T-helper 2 cell treated with Interferon-gamma antibody and Interleukin-4, amounts not matched to agents 5 μg/mL and 100 μg/mL, for 36 hours (primary cell): Measurements from ENCODE around the gene LHX5.

Experiments used
- DNase-seq: peaks from one replicate; pipeline ENCODE4 v3.0.0; 2021; ENCODE audit warnings: low spot score
- H3K27ac Mint-ChIP-seq: one replicate; pipeline ENCODE4 v1.8.0; 2021; ENCODE audit warnings: mild to moderate bottlenecking, mixed read lengths
- H3K27me3 Mint-ChIP-seq: one replicate; pipeline ENCODE4 v1.8.0; 2021; ENCODE audit warnings: low read depth, mixed read lengths
- H3K36me3 Mint-ChIP-seq: one replicate; pipeline ENCODE4 v1.8.0; 2021; ENCODE audit warnings: low read depth, mixed read lengths
- H3K4me1 Mint-ChIP-seq: one replicate; pipeline ENCODE4 v1.8.0; 2021; ENCODE audit warnings: low read depth, mixed read lengths
- H3K4me3 Mint-ChIP-seq: one replicate; pipeline ENCODE4 v1.8.0; 2022; ENCODE audit warnings: mild to moderate bottlenecking, moderate library complexity, mixed read lengths
- H3K9me3 Mint-ChIP-seq: one replicate; pipeline ENCODE4 v1.8.0; 2021; ENCODE audit warnings: mixed read lengths

The LHX5 gene

GRCh38 chr12:113473942-113474341 is 2.3 kb upstream of the LHX5 start:
- Mint-ChIP-seq H3K27ac (peak overlapping the region; percentile 13), H3K36me3 (no peaks in the 10 kb centered on the region), H3K4me1 (peaks cover 3% of the 10 kb centered on the region), H3K9me3 (no peaks in the 10 kb centered on the region), H3K27me3 (peaks cover 88% of the 10 kb centered on the region), H3K4me3 (no peak overlapping the region)
- DNase-seq = no peak

- peaks cover 3% of the 10 kb centered on the region for H3K4me1 Mint-ChIP-seq
- H3K27ac Mint-ChIP-seq = no peak overlapping the region
- H3K36me3 Mint-ChIP-seq = no peaks in the 10 kb centered on the region
- no peaks in the 10 kb centered on the region for H3K9me3 Mint-ChIP-seq
- no peak for DNase-seq
- no peak overlapping the region for H3K4me3 Mint-ChIP-seq
- H3K27me3 Mint-ChIP-seq = peaks cover 89% of the 10 kb centered on the region
Measured at GRCh38 chr12:113473400-113473799, 1.7 kb upstream of the LHX5 start.

- Mint-ChIP-seq H3K36me3 (no peaks in the 10 kb centered on the region), H3K9me3 (no peaks in the 10 kb centered on the region), H3K4me1 (peaks cover 3% of the 10 kb centered on the region), H3K27me3 (peaks cover 80% of the 10 kb centered on the region), H3K4me3 (no peak overlapping the region), H3K27ac (no peak overlapping the region)
- no peak for DNase-seq
Measured at GRCh38 chr12:113472191-113473121, 785 bp upstream of the LHX5 start.

GRCh38 chr12:113470871-113471618 is 626 bp downstream of the LHX5 start:
- no peak for DNase-seq

GRCh38 chr12:113469949-113470743 is 1.5 kb downstream of the LHX5 start:
- no peak for DNase-seq
- H3K36me3 Mint-ChIP-seq = peaks cover 1% of the 10 kb centered on the region
- H3K4me3 Mint-ChIP-seq = no peak overlapping the region
- peaks cover 4% of the 10 kb centered on the region for H3K4me1 Mint-ChIP-seq
- H3K27ac Mint-ChIP-seq = no peak overlapping the region
- no peaks in the 10 kb centered on the region for H3K9me3 Mint-ChIP-seq
- peaks cover 74% of the 10 kb centered on the region for H3K27me3 Mint-ChIP-seq

More at GRCh38 chr12:113470871-113471618, 626 bp downstream of the LHX5 start:
- H3K27me3 Mint-ChIP-seq = peaks cover 80% of the 10 kb centered on the region
- H3K9me3 Mint-ChIP-seq = no peaks in the 10 kb centered on the region
- H3K4me3 Mint-ChIP-seq = no peak overlapping the region
- peaks cover 1% of the 10 kb centered on the region for H3K36me3 Mint-ChIP-seq
- peaks cover 4% of the 10 kb centered on the region for H3K4me1 Mint-ChIP-seq
- no peak overlapping the region for H3K27ac Mint-ChIP-seq

- no peaks in the 10 kb centered on the region for H3K9me3 Mint-ChIP-seq
- no peak overlapping the region for H3K27ac Mint-ChIP-seq
- H3K27me3 Mint-ChIP-seq = peaks cover 73% of the 10 kb centered on the region
- H3K4me3 Mint-ChIP-seq = no peak overlapping the region
- peaks cover 1% of the 10 kb centered on the region for H3K36me3 Mint-ChIP-seq
- DNase-seq = no peak
- H3K4me1 Mint-ChIP-seq = peaks cover 4% of the 10 kb centered on the region
Measured at GRCh38 chr12:113469224-113469948, 2.3 kb downstream of the LHX5 start.

- peaks cover 73% of the 10 kb centered on the region for H3K27me3 Mint-ChIP-seq
- H3K27ac Mint-ChIP-seq = no peak overlapping the region
- H3K4me1 Mint-ChIP-seq = peaks cover 5% of the 10 kb centered on the region
- no peak overlapping the region for H3K4me3 Mint-ChIP-seq
- DNase-seq = no peak
- peaks cover 1% of the 10 kb centered on the region for H3K36me3 Mint-ChIP-seq
- H3K9me3 Mint-ChIP-seq = no peaks in the 10 kb centered on the region
Measured at GRCh38 chr12:113468365-113469223, 3.1 kb downstream of the LHX5 start.

GRCh38 chr12:113467502-113468364 is 3.9 kb downstream of the LHX5 start:
- Mint-ChIP-seq H3K36me3 (peaks cover 1% of the 10 kb centered on the region), H3K4me3 (no peak overlapping the region), H3K9me3 (no peaks in the 10 kb centered on the region), H3K4me1 (peaks cover 6% of the 10 kb centered on the region), H3K27me3 (peaks cover 68% of the 10 kb centered on the region), H3K27ac (no peak overlapping the region)
- DNase-seq = no peak

GRCh38 chr12:113467142-113467501 is 4.5 kb downstream of the LHX5 start:
- no peak overlapping the region for H3K27ac Mint-ChIP-seq

GRCh38 chr12:113466454-113467141 is 5.1 kb downstream of the LHX5 start:
- Mint-ChIP-seq H3K4me1 (peaks cover 12% of the 10 kb centered on the region), H3K4me3 (peak overlapping the region; percentile 51), H3K27ac (no peak overlapping the region), H3K27me3 (peaks cover 66% of the 10 kb centered on the region), H3K9me3 (no peaks in the 10 kb centered on the region), H3K36me3 (peaks cover 1% of the 10 kb centered on the region)
- DNase-seq = no peak

More at GRCh38 chr12:113467142-113467501, 4.5 kb downstream of the LHX5 start:
- Mint-ChIP-seq H3K36me3 (peaks cover 1% of the 10 kb centered on the region), H3K9me3 (no peaks in the 10 kb centered on the region), H3K27me3 (peaks cover 67% of the 10 kb centered on the region), H3K4me1 (peaks cover 11% of the 10 kb centered on the region), H3K4me3 (peak overlapping the region; percentile 51)
- no peak for DNase-seq

GRCh38 chr12:113465808-113466453 is 5.7 kb downstream of the LHX5 start:
- peak overlapping the region; percentile 72 for H3K27ac Mint-ChIP-seq
- H3K4me3 Mint-ChIP-seq = no peak overlapping the region
- no peak for DNase-seq
- peaks cover 1% of the 10 kb centered on the region for H3K36me3 Mint-ChIP-seq
- H3K4me1 Mint-ChIP-seq = peaks cover 12% of the 10 kb centered on the region
- no peaks in the 10 kb centered on the region for H3K9me3 Mint-ChIP-seq
- H3K27me3 Mint-ChIP-seq = peaks cover 65% of the 10 kb centered on the region
